ENCODE measurements around the gene LTA. TPM values are rescaled to one million over a fixed set of nuclear protein-coding genes. Genes with fewer than 3 reads are reported as not detected.

The LTA gene
- total RNA-seq, 1 experiment from 2014 or later, result 0.72 TPM

DNA sequence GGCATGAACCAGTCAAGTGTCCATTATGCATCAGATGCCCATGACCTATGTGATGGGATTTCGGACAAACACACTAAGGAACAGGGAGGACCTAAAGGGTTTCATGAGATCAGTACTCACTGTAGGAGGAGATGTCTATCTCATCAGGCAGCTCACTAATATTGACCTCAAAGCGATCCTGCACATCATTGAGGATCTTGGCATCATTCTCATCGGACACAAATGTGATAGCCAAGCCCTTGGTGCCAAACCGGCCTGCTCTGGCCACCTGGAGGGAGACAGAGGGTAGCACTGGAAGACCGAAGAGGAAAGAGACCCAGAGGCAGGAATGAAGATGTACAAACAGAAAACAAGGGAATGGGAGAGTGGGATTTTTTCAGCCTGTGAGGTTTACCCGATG, 41.4 kb upstream of the LTA start:
- ChIA-PET CTCF (no interaction called here), POLR2A (no interaction called here)
- peak; percentile 27; the same call in 1 of the 2 replicates for TF ChIP-seq POLR2AphosphoS5 (IDR thresholded peaks at IDR 0.05; ENCODE audit: low read depth, low read length)
- TF ChIP-seq SIN3A (IDR thresholded peaks at IDR 0.05; ENCODE audit: borderline replicate concordance, insufficient read depth, low read depth, low read length), result no peak
- TF ChIP-seq, protein P1, sequence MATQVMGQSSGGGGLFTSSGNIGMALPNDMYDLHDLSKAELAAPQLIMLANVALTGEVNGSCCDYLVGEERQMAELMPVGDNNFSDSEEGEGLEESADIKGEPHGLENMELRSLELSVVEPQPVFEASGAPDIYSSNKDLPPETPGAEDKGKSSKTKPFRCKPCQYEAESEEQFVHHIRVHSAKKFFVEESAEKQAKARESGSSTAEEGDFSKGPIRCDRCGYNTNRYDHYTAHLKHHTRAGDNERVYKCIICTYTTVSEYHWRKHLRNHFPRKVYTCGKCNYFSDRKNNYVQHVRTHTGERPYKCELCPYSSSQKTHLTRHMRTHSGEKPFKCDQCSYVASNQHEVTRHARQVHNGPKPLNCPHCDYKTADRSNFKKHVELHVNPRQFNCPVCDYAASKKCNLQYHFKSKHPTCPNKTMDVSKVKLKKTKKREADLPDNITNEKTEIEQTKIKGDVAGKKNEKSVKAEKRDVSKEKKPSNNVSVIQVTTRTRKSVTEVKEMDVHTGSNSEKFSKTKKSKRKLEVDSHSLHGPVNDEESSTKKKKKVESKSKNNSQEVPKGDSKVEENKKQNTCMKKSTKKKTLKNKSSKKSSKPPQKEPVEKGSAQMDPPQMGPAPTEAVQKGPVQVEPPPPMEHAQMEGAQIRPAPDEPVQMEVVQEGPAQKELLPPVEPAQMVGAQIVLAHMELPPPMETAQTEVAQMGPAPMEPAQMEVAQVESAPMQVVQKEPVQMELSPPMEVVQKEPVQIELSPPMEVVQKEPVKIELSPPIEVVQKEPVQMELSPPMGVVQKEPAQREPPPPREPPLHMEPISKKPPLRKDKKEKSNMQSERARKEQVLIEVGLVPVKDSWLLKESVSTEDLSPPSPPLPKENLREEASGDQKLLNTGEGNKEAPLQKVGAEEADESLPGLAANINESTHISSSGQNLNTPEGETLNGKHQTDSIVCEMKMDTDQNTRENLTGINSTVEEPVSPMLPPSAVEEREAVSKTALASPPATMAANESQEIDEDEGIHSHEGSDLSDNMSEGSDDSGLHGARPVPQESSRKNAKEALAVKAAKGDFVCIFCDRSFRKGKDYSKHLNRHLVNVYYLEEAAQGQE (IDR thresholded peaks at IDR 0.05; ENCODE audit: insufficient read depth in 1 of 2, low read depth in 2 of 2, low read length in 1 of 2), result no peak
- no peak for TF ChIP-seq TCF7L2 (IDR thresholded peaks at IDR 0.05; ENCODE audit: low read depth, low read length)
- TF ChIP-seq CTCF (IDR thresholded peaks at IDR 0.05), result no peak
- Histone ChIP-seq H3K27ac (ENCODE audit: low read length) (no peak overlapping the region), H3K9me3 (ENCODE audit: control insufficient read depth, insufficient read depth, low read depth, low read length) (no peaks in the 10 kb centered on the region), H3K36me3 (ENCODE audit: control insufficient read depth, insufficient read depth, low read length) (peaks cover 30% of the 10 kb centered on the region), H3K4me3 (ENCODE audit: low read depth in 2 of 2, low read length in 2 of 2) (no peak overlapping the region), H3K4me1 (ENCODE audit: control insufficient read depth, insufficient read depth, low read length) (peaks cover 4% of the 10 kb centered on the region; the same call in 1 of the 2 replicates), H3K27me3 (ENCODE audit: control insufficient read depth, insufficient read depth, low read length) (no peaks in the 10 kb centered on the region)
- intact Hi-C loops (cut with micrococcal nuclease; ENCODE audit: unreplicated experiment), result no loop called here
- ATAC-seq (no peak), DNase-seq (ENCODE audit: low read depth, low spot score) (no peak)
- no TSS peak for BruUV-seq (replicated peaks)
- in situ Hi-C loops (cut with HindIII; ENCODE audit: low pct_unique_long_range_greater_than_20kb, low sequenced_read_pairs), result no loop called here

- H3K36me3 ChIP-seq (ENCODE audit: control insufficient read depth, insufficient read depth, low read length), result peaks cover 35% of the 10 kb centered on the region
- ATAC-seq (no peak), DNase-seq (ENCODE audit: low read depth, low spot score) (no peak)
- intact Hi-C loops (cut with micrococcal nuclease; ENCODE audit: unreplicated experiment) (no loop called here), in situ Hi-C loops (cut with HindIII; ENCODE audit: low pct_unique_long_range_greater_than_20kb, low sequenced_read_pairs) (no loop called here)
- ChIA-PET POLR2A (no interaction called here), CTCF (no interaction called here)
- no peak overlapping the region for H3K4me3 ChIP-seq (ENCODE audit: low read depth in 2 of 2, low read length in 2 of 2)
- H3K4me1 ChIP-seq (ENCODE audit: control insufficient read depth, insufficient read depth, low read length), result peaks cover 4% of the 10 kb centered on the region; the same call in 1 of the 2 replicates
- no peak for TF ChIP-seq CTCF (IDR thresholded peaks at IDR 0.05)
- TF ChIP-seq TCF7L2 (IDR thresholded peaks at IDR 0.05; ENCODE audit: low read depth, low read length), result no peak
- TF ChIP-seq, protein P1 (IDR thresholded peaks at IDR 0.05; ENCODE audit: insufficient read depth in 1 of 2, low read depth in 2 of 2, low read length in 1 of 2), result no peak
- no peak for TF ChIP-seq SIN3A (IDR thresholded peaks at IDR 0.05; ENCODE audit: borderline replicate concordance, insufficient read depth, low read depth, low read length)
- no peak for TF ChIP-seq POLR2AphosphoS5 (IDR thresholded peaks at IDR 0.05; ENCODE audit: low read depth, low read length)
- H3K27ac ChIP-seq (ENCODE audit: low read length), result no peak overlapping the region
- H3K9me3 ChIP-seq (ENCODE audit: control insufficient read depth, insufficient read depth, low read depth, low read length), result no peaks in the 10 kb centered on the region
- H3K27me3 ChIP-seq (ENCODE audit: control insufficient read depth, insufficient read depth, low read length), result no peaks in the 10 kb centered on the region
- BruUV-seq (replicated peaks), result no TSS peak
These were observed 40.9 kb upstream of the LTA start for GRCh38 chr6:31531162-31531561.

All from Panc1 (cell line).